OCI-M2 (cell line): ENCODE measurements around the gene LRCH4.

Source experiments
- DNase-seq: peaks from one replicate; lab custom pipeline; 2025; ENCODE audit not compliant: unreplicated experiment; lab: John Stamatoyannopoulos, UW

Gene LRCH4

DNA sequence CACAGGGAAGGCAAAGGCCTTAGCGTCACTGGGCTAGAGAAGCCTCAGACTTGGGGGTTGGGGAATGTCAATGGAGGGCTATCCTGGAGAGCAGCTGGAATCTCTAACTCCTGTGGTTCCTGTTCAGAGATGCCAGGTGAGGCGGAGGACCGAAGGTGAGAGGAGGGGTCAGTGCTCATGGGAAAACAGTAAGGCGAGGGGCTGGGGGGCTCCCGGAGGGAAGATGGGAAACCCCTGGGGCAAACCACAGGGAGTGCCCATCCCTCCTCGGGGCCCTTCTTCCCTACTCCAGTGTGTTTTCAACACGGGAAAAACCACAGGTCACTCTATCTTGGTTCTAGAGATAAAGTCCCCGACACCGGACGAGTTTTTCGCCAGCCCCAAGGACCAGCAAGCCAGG lies 3.3 kb downstream of the LRCH4 start:
- DNase-seq = no peak

GRCh38 chr7:100582041-100582579 lies 3.8 kb downstream of the LRCH4 start:
- DNase-seq = no peak

GRCh38 chr7:100580466-100581283 lies 5.3 kb downstream of the LRCH4 start:
- DNase-seq = no peak

DNA sequence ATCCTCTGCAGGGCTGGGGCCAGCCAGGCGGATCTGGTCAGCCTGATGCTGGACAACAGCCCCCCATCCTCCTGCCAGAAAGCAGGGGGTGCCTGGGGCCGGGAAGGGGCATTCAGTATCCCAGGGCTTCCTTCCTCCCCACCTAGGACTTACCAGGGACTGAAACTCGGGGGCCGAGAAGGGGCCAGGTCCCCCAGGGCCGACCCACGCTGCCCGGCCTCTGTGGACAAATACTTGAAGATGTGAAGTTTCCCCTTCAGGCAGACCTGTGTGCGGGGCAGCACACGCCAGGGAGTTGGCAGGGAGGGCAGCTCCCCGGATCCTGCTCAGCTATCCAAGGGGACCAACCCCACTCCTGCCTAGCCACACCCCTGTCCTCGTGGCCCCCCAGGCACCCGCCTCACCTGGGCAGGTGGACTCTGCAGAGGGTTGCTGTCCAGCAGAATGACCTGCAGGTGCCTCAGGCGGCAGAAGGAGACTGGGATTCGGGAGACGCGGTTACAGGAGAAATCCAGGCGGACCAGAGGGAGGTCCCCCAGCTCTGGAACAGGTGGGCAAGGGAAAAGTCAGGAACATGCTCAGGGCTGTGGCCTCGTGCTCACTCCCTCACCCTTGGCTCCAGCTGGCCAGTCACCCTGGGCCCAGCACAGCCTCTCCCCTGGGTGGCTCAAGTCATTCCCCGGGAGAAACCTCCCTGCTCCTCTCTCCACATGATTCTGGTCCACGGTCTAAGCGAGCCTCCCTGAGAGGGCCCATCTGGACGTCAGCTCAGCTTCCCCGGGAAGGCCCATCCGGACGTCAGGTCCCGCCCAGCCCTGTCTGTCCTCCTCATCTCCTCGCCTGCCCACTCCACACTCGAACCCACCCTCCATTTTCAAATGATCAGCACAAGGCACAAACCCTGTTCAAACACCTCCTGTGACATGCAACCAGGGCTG lies 7.4 kb downstream of the LRCH4 start:
- DNase-seq = no peak

- no peak for DNase-seq
These were observed 8.4 kb downstream of the LRCH4 start for GRCh38 chr7:100577507-100577906.

DNA sequence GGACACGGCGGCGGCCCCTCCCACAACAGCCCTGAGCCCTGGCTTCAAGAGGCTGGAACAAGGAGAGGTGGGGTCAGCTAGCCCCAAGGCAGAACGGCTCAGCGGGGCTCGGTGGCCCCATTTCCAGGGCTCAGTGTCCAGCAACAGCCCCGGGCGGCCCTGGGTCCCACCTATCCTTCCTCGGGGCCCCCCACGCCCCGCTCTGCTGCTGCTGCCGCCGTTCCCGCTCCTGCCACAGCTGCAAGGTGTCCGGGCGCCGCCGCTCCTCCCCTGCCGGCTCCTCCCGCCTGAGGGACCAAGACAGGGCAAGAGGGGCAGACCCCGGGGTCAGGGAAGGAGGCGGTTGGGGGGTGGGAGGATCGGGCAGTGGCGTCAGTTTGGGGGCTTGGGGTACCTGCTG lies 8.8 kb downstream of the LRCH4 start:
- DNase-seq = no peak

DNA sequence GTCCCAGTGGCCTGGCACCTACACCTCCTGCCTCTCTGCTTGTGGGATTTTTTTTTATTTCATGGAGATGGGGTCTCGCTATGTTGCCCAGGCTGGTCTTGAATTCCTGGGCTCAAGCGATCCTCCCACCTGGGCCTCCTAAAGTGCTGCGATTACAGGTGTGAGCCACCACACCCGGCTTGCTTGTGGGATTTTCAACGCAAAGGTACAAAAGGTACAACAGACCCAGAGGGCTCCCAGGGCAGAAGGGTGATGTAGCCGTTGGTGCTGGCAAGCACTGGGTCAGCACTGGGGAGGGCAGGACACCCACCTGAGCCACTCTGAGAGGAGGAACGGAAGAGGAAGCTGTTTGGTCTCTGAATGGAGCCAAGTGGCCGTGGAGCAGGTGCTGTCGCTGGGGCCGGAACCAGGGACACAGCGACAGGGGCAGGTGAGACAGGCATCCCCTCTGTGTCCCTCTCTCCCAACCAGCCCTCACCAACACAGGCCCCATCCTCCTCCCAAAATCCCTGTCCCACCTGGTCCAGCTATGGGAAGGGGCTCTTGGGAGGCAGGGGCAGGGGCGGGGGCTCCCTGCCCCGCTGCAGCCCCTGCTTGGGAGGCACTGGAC lies 9.4 kb downstream of the LRCH4 start:
- no peak for DNase-seq

- no peak for DNase-seq
These were observed 10.1 kb downstream of the LRCH4 start for GRCh38 chr7:100575746-100576383.

DNA sequence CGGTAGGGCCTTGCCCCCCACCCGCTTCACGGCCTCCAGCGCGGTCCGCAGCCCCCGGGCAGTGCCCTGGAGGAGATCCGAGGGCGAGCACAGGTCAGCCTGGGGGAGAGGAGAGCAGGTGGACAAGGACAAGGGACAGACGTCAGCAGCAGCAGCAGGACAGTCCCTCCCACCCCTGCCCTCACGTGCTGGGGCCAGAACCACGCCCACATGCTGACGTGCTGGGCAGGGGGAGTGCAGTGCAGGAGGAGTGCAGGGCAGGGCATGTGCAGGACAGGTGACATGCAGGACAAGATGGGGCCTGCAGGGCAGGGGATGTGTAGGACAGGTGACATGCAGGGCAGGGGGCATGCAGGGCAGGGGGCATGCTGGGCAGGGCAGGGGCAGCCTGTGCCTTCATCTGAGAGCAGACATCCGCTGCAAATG lies 10.7 kb downstream of the LRCH4 start:
- no peak for DNase-seq

DNA sequence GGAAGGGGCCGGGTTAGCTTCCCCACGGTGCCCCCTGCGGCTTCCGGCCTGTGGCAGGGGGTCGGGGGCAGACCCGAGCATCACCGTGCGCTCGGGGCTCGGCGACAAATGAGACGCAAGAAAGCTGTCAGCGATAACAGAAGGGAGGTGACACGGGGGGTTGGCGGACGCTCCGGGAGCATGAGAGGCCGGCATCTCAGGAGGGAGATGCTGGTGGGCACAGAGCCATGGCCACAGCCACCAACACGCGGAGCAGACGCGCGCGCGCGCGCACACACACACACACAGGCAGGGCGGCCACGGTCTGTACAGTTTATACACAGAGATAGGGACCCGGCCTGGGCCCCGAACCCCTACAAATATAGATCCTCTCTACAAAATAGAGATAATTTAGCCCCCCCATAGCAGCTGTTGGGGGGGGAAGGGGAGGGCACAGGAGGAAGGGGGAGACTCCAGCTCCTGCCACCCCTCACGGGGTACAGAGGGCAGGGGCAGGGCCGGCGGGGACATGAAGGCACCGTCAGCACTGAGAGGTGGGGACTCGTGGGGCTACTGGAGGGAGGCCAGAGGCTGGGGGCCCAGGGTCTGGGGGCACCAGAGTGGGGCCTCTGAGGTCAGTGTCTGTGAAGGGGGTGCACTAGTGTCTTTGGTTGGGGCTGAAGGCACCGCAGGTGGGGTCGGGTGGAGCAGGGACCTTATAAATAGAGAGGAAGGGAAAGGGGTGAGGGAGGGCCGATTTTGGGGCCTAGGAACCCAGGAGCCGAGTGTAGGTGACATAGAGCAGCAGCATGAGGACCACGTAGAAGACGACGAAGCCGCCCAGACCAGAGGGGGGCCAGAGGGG lies 11.3 kb downstream of the LRCH4 start:
- no peak for DNase-seq

- no peak for DNase-seq
These were observed 12.1 kb downstream of the LRCH4 start, which contains the start of gene SAP25 for GRCh38 chr7:100573691-100574361. SAP25 (minus strand) TSS chr7:100573900; CDS start chr7:100573742, 158 bp downstream.

DNA sequence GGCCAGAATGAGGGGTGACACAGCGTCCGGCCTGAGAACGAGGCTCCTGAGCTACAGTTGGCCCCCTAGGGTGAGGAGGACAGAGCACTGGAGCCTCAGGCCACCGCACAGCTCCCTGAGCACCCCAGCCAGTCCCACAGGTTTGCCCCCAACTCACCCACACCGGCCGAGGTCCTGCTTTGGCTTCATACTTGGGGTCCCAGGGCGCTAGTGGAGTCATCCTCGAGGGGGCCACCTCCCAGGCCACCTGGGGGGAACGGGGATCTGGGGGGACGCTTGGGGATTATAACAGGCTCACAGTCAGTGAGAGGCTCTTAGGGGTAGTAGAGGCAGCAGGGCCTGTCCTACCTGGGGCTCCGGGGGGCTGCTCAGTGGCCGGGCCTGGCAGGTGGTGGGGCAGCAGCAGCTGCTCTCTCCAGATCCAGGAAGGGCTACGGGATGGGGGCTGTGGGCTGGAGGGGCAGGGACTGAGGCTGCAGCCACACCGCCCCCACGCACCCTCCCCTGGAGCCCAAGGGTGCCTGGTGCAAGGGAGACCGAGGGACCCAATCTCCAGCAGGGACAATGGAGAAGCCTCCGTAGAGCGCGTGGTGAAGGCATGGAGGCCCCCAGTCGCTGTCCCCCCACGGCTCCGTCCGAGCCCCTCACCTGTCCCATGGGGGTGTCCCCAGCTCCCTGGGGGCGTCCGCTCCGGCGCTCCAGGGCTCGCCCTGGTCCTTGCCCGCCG lies 12.8 kb downstream of the LRCH4 start:
- DNase-seq = no peak

DNA sequence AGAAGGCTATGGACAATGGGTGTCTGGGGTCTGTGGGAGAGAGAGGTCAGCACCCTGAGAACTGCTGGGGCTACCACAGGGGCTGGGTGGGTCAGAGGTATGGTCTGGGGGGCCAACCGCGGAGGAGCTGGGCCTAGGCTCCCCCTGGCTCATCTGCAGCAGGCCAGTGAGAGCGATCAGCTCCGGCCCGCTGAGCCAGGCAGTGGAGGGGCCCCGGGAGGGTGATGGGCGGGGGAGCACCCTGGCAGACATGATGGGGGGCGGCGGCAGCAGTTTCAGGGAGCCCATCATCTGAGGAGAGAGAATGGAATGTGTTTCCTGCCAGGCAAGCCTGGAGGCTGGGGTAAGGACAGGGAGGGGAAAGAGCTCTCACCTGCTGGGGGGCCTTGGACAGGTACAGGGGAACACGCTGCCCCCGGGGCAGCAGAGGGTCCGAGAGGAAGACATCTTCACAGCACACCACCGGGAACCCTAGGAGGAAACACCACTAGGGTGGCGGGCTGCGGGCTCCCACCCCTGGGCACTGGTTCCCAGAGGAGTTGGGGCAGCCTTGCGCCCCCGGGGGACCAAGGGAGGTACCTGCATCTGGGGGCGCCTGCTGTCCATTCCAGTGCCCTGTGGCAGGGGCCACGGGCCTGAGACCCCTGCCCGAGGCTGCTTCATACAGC lies 13.5 kb downstream of the LRCH4 start:
- no peak for DNase-seq

GRCh38 chr7:100571829-100572116 lies 14.2 kb downstream of the LRCH4 start:
- DNase-seq = no peak

GRCh38 chr7:100570954-100571828 lies 14.7 kb downstream of the LRCH4 start:
- no peak for DNase-seq

DNA sequence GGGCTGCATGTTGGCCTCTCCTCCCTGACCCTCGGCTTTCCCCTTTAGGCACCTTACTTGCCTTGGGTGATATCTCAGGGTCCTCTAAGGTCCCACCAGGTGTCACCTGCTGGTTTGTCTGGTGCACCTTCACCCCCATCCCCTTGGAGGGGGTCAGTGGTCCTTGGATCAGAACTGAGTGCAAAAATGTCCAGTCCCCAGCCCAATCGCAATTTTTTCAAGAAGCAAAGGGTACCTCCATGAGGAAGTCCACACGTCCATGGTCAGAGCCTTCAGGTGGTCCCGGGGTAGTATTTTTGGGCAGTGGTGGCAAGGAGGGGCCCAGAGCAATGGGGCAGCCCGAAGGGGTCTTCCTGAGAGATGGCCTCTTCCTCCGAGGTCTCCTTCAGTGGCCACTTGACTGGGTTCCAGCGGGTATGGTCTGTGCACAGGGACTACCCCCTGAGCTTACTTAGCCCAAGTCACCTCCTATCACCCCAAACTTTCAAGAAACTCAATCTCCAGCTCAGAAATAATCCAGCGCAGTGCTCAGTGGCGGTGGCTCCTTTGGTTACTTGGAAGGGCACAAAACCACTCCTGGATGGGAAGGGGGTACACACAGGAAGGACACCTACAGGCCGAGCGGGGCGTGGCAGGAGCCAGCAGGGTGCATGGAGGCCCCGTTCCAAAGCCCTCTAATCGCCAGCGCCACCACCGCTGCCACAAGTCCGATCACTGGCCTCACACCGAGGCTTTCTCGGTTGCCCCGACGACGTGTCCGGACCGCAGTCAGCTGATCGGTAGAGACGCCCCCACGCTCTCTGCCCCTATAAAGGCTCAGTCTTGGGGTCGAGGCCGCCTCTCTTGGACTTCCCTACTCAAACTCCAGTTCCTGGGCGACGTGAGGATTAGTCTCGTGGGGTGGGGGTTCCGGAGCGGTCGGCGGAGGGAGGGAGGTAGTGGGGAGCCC lies 16.8 kb downstream of the LRCH4 start:
- peak; percentile 77 for DNase-seq
